ENCODE data around the gene COX7A2L.
A peak's percentile ranks its signal among the peaks of the same experiment; 100 is the strongest.
"Not testable (repeated sequence)": the region's sequence is repeated elsewhere in the genome, so short reads cannot be mapped to it uniquely, and the experiment has no call there.

COX7A2L gene

GRCh38 chr2:42369532-42370229 is 8.7 kb upstream of the COX7A2L start:
- no peak for DNase-seq (ENCODE audit: low read depth, low spot score)
- no peak overlapping the region for H3K4me3 ChIP-seq (ENCODE audit: low read length)

GRCh38 chr2:42368817-42369531 is 8.0 kb upstream of the COX7A2L start:
- H3K4me3 ChIP-seq (ENCODE audit: low read length) = no peak overlapping the region
- DNase-seq (ENCODE audit: low read depth, low spot score) = no peak

- no peak for DNase-seq (ENCODE audit: low read depth, low spot score)
- no peak overlapping the region for H3K4me3 ChIP-seq (ENCODE audit: low read length)
Observed at GRCh38 chr2:42367835-42368234, 6.8 kb upstream of the COX7A2L start.

- no peak overlapping the region for H3K4me3 ChIP-seq (ENCODE audit: low read length)
- no peak for DNase-seq (ENCODE audit: low read depth, low spot score)
Observed at GRCh38 chr2:42366411-42366810, 5.4 kb upstream of the COX7A2L start.

GRCh38 chr2:42364658-42365057 is 3.6 kb upstream of the COX7A2L start:
- no peak for DNase-seq (ENCODE audit: low read depth, low spot score)
- no peak overlapping the region for H3K4me3 ChIP-seq (ENCODE audit: low read length)

GRCh38 chr2:42363413-42363812 is 2.4 kb upstream of the COX7A2L start:
- no peak overlapping the region for H3K4me3 ChIP-seq (ENCODE audit: low read length)

GRCh38 chr2:42361728-42362283 is 789 bp upstream of the COX7A2L start:
- peak overlapping the region; percentile 49 for H3K4me3 ChIP-seq (ENCODE audit: low read length)
- DNase-seq (ENCODE audit: low read depth, low spot score) = no peak

More at GRCh38 chr2:42363413-42363812, 2.4 kb upstream of the COX7A2L start:
- no peak for DNase-seq (ENCODE audit: low read depth, low spot score)

- H3K4me3 ChIP-seq (ENCODE audit: low read length) = peak overlapping the region; percentile 82
- DNase-seq (ENCODE audit: low read depth, low spot score) = no peak
Observed at GRCh38 chr2:42360493-42360889, 526 bp downstream of the COX7A2L start.

- H3K4me3 ChIP-seq (ENCODE audit: low read length) = peak overlapping the region; percentile 82
- no peak for DNase-seq (ENCODE audit: low read depth, low spot score)
Observed at GRCh38 chr2:42359965-42360483, 993 bp downstream of the COX7A2L start.

- DNase-seq (ENCODE audit: low read depth, low spot score) = no peak
Observed at GRCh38 chr2:42359304-42359964, 1.6 kb downstream of the COX7A2L start.

GRCh38 chr2:42353792-42354429 is 7.1 kb downstream of the COX7A2L start:
- H3K4me3 ChIP-seq (ENCODE audit: low read length) = no peak overlapping the region
- DNase-seq (ENCODE audit: low read depth, low spot score) = no peak

More at GRCh38 chr2:42359304-42359964, 1.6 kb downstream of the COX7A2L start:
- peak overlapping the region; percentile 82 for H3K4me3 ChIP-seq (ENCODE audit: low read length)

GRCh38 chr2:42351864-42352263 is 9.2 kb downstream of the COX7A2L start:
- no peak overlapping the region for H3K4me3 ChIP-seq (ENCODE audit: low read length)
- DNase-seq (ENCODE audit: low read depth, low spot score) = no peak

GRCh38 chr2:42350434-42351063 is 10.5 kb downstream of the COX7A2L start:
- H3K4me3 ChIP-seq (ENCODE audit: low read length) = no peak overlapping the region
- no peak for DNase-seq (ENCODE audit: low read depth, low spot score)

GRCh38 chr2:42348113-42348805 is 12.8 kb downstream of the COX7A2L start:
- DNase-seq (ENCODE audit: low read depth, low spot score) = no peak
- no peak overlapping the region for H3K4me3 ChIP-seq (ENCODE audit: low read length)

GRCh38 chr2:42347518-42347917 is 13.5 kb downstream of the COX7A2L start:
- H3K4me3 ChIP-seq (ENCODE audit: low read length); DNase-seq (ENCODE audit: low read depth, low spot score): not testable (repeated sequence)

GRCh38 chr2:42346856-42347255 is 14.2 kb downstream of the COX7A2L start:
- DNase-seq (ENCODE audit: low read depth, low spot score); H3K4me3 ChIP-seq (ENCODE audit: low read length): not testable (repeated sequence)

- DNase-seq (ENCODE audit: low read depth, low spot score) = no peak
- no peak overlapping the region for H3K4me3 ChIP-seq (ENCODE audit: low read length)
Observed at GRCh38 chr2:42345986-42346385, 15.0 kb downstream of the COX7A2L start.

- no peak for DNase-seq (ENCODE audit: low read depth, low spot score)
- H3K4me3 ChIP-seq (ENCODE audit: low read length) = no peak overlapping the region
Observed at GRCh38 chr2:42342795-42343241, 18.2 kb downstream of the COX7A2L start.
